Peyer's patch (tissue), 4 donors: Measurements from ENCODE around the gene TP53BP1. TPM values are rescaled to one million over a fixed set of nuclear protein-coding genes. Genes with fewer than 3 reads are reported as not detected.

ENCODE experiments used
- DNase-seq, 3 donors: peaks; one replicate each; pipeline ENCODE4 v3.0.0-alpha.2; 2017 to 2019
- H3K27ac ChIP-seq, 4 donors: fragments of 200-600 bp; sonication (generic); one replicate each; pipeline ENCODE4 v1.5.1; 2016 to 2019
- H3K27me3 ChIP-seq, 2 donors: fragments of 200-600 bp; sonication (generic); one replicate each; pipeline ENCODE4 v1.5.1; 2019
- H3K36me3 ChIP-seq, 3 donors: fragments of 200-600 bp; sonication (generic); one replicate each; pipeline ENCODE4 v1.5.1; 2016 to 2019
- H3K4me1 ChIP-seq, 4 donors: fragments of 200-600 bp; sonication (generic); one replicate each; pipeline ENCODE4 v1.5.1; 2016 to 2019
- H3K4me3 ChIP-seq, 4 donors: fragments of 200-600 bp; sonication (generic); 1 replicate in 3 of 4; 2 replicates in 1 of 4; pipeline ENCODE4 v1.5.1; 2016 to 2019; ENCODE audit warnings: mild to moderate bottlenecking in 1 of 4
- H3K9me3 ChIP-seq, 4 donors: fragments of 200-600 bp; sonication (generic); one replicate each; pipeline ENCODE4 v1.5.1; 2016 to 2019; ENCODE audit warnings: mild to moderate bottlenecking in 1 of 4
- CTCF ChIP-seq, 6 experiments: fragments of 450-650 bp in 4 of 6; fragments of 200-600 bp in 2 of 6; sonication (generic) in 1 of 6; IDR thresholded peaks; one replicate each; pipeline ENCODE4 v1.5.1; 2017 to 2019; ENCODE audit warnings: antibody characterized with exemption in 6 of 6, mild to moderate bottlenecking in 3 of 6, moderate library complexity in 1 of 6
- POLR2A ChIP-seq, 2 donors: fragments of 450-650 bp; IDR thresholded peaks; one replicate each; pipeline ENCODE4 v1.5.1; 2017; ENCODE audit warnings: antibody characterized with exemption in 2 of 2, mild to moderate bottlenecking in 2 of 2, moderate library complexity in 2 of 2
- total RNA-seq, 4 donors: library from RNA; depleted of rRNA; stranded (reverse); fragments of >200 nt; gene quantifications; one replicate each; pipeline ENCODE4 v1.1.0, GENCODE V29; 2016

TP53BP1 gene
- total RNA-seq, 4 donors from 2014 or later, result 9.3 to 163 (median 24.6) TPM

DNA sequence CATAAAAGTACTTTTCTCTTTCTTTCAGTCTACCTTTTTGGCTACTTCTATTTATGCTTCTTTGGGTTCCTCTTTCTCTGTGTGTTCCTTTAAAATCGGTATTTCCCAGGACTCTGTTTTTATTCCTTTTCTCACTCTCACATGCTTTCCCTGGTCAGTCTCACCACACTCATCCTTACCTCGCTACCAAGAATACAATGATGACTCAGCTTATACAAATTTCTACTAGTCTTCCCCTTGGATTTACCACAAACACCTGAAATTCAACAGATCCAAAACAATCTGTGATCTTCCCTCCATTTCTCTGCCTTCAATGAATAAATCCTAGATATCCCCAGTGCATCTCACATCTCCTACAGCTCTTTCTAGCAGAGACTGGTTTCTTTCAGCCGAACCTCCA lies 69.2 kb downstream of the TP53BP1 start:
- no peaks in the 10 kb centered on the region for H3K4me1 ChIP-seq
- H3K36me3 ChIP-seq, result peaks cover 0 to 46% (median 3%) of the 10 kb centered on the region in 3 donors
- H3K27me3 ChIP-seq, result no peaks in the 10 kb centered on the region
- no peak overlapping the region for H3K4me3 ChIP-seq
- no peak for DNase-seq
- H3K9me3 ChIP-seq, result no peaks in the 10 kb centered on the region
- H3K27ac ChIP-seq, result no peak overlapping the region
- TF ChIP-seq CTCF (IDR thresholded peaks at IDR 0.05), result no peak
- TF ChIP-seq POLR2A (IDR thresholded peaks at IDR 0.05), result no peak

- H3K27me3 ChIP-seq, result no peaks in the 10 kb centered on the region
- no peaks in the 10 kb centered on the region for H3K4me1 ChIP-seq
- DNase-seq, result no peak
- no peaks in the 10 kb centered on the region for H3K9me3 ChIP-seq
- H3K4me3 ChIP-seq, result no peak overlapping the region
- H3K27ac ChIP-seq, result no peak overlapping the region
- H3K36me3 ChIP-seq, result peaks cover 0 to 54% (median 0%) of the 10 kb centered on the region in 3 donors
- TF ChIP-seq CTCF (IDR thresholded peaks at IDR 0.05) (no peak), POLR2A (IDR thresholded peaks at IDR 0.05) (no peak)
Observed at GRCh38 chr15:43420876-43421275, 72.1 kb downstream of the TP53BP1 start.

GRCh38 chr15:43420435-43420834 lies 72.5 kb downstream of the TP53BP1 start:
- peaks cover 0 to 56% (median 0%) of the 10 kb centered on the region in 3 donors for H3K36me3 ChIP-seq
- TF ChIP-seq POLR2A (IDR thresholded peaks at IDR 0.05), result no peak
- no peak for TF ChIP-seq CTCF (IDR thresholded peaks at IDR 0.05)

GRCh38 chr15:43414196-43414595 lies 78.8 kb downstream of the TP53BP1 start:
- no peak for DNase-seq
- no peaks in the 10 kb centered on the region for H3K27me3 ChIP-seq
- no peak overlapping the region for H3K27ac ChIP-seq
- TF ChIP-seq POLR2A (IDR thresholded peaks at IDR 0.05), result no peak
- no peak for TF ChIP-seq CTCF (IDR thresholded peaks at IDR 0.05)
- H3K36me3 ChIP-seq, result peaks cover 0 to 68% (median 0%) of the 10 kb centered on the region in 3 donors
- no peaks in the 10 kb centered on the region for H3K4me1 ChIP-seq
- no peaks in the 10 kb centered on the region for H3K9me3 ChIP-seq
- H3K4me3 ChIP-seq, result no peak overlapping the region

More at GRCh38 chr15:43420435-43420834, 72.5 kb downstream of the TP53BP1 start:
- Histone ChIP-seq H3K27ac (no peak overlapping the region), H3K27me3 (no peaks in the 10 kb centered on the region), H3K4me1 (no peaks in the 10 kb centered on the region), H3K9me3 (no peaks in the 10 kb centered on the region), H3K4me3 (no peak overlapping the region)
- no peak for DNase-seq

DNA sequence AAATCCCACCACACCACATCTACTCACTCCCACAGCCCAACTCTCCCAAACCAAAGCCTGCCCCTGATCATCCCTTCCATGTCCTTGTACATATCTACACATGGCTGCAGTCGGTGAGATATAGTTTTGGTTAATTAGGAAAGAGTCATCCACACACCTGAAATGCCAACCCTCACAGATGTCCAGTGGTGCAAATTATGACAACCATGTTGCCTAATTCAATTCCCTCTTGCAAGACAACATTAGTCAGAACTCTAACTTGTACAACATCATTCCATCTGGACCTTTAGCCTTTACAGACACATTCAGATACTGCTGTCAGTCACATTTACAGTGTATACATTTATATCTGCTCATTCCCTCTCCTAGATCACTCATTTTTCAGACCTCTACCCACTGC lies 80.9 kb downstream of the TP53BP1 start:
- Histone ChIP-seq H3K36me3 (peaks cover 0 to 82% (median 0%) of the 10 kb centered on the region in 3 donors), H3K4me1 (no peaks in the 10 kb centered on the region), H3K4me3 (no peak overlapping the region), H3K9me3 (no peaks in the 10 kb centered on the region), H3K27ac (no peak overlapping the region), H3K27me3 (no peaks in the 10 kb centered on the region)
- TF ChIP-seq CTCF (IDR thresholded peaks at IDR 0.05) (no peak), POLR2A (IDR thresholded peaks at IDR 0.05) (no peak)
- no peak for DNase-seq
